Keratinocyte (primary cell): Measurements from ENCODE around the gene CLDN14. TPM values are rescaled to one million over a fixed set of nuclear protein-coding genes. Genes with fewer than 3 reads are reported as not detected.

Experiments used
- DNase-seq: peaks from one replicate; pipeline ENCODE4 v3.0.0-alpha.2; 2011; ENCODE audit warnings: low read depth, missing footprints, low spot score
- FAIRE-seq: peaks from 2 replicates; lab custom pipeline; 2011; peaks lifted over from hg19 to GRCh38; lab: Jason Lieb, UNC
- H2AFZ ChIP-seq: 2 replicates; pipeline ENCODE4 v1.6.0; 2012; ENCODE audit warnings: low read length, control low read depth, inconsistent platforms; ENCODE audit not compliant: control insufficient read depth
- H3K27ac ChIP-seq: 2 replicates; pipeline ENCODE4 v1.5.1; 2011; ENCODE audit warnings: low read length; ENCODE audit not compliant: control insufficient read depth, insufficient read depth
- H3K27me3 ChIP-seq: 3 replicates; pipeline ENCODE4 v1.6.0; 2011; ENCODE audit warnings: low read length; ENCODE audit not compliant: control insufficient read depth, insufficient read depth; ENCODE audit errors: extremely low read depth
- H3K36me3 ChIP-seq, 2 experiments: 2 replicates in 1 of 2; 3 replicates in 1 of 2; pipeline ENCODE4 v1.5.1; 2011; ENCODE audit warnings: low read length in 2 of 2, mild to moderate bottlenecking in 1 of 2; ENCODE audit not compliant: control insufficient read depth in 2 of 2, insufficient read depth in 2 of 2; ENCODE audit errors: extremely low read depth in 1 of 2
- H3K4me1 ChIP-seq: 3 replicates; pipeline ENCODE4 v1.5.1; 2011; ENCODE audit warnings: low read length; ENCODE audit not compliant: control insufficient read depth, insufficient read depth; ENCODE audit errors: extremely low read depth
- H3K4me2 ChIP-seq: 3 replicates; pipeline ENCODE4 v1.6.0; 2011; ENCODE audit warnings: low read depth, low read length; ENCODE audit not compliant: control insufficient read depth, insufficient read depth; ENCODE audit errors: extremely low read depth
- H3K4me3 ChIP-seq, 3 experiments: fragments of 200-600 bp in 1 of 3; sonication (generic) in 1 of 3; 2 replicates in 2 of 3; 3 replicates in 1 of 3; pipeline ENCODE4 v1.5.1; 2011 to 2016; ENCODE audit warnings: low read length in 3 of 3, mild to moderate bottlenecking in 3 of 3, control low read depth in 2 of 3, inconsistent platforms in 1 of 3, low read depth in 1 of 3, mixed read lengths in 1 of 3, mixed run types in 1 of 3, moderate library complexity in 1 of 3; ENCODE audit not compliant: control insufficient read depth in 2 of 3, insufficient read depth in 2 of 3; ENCODE audit errors: extremely low read depth in 1 of 3
- H3K79me2 ChIP-seq: 2 replicates; pipeline ENCODE4 v1.6.0; 2012; ENCODE audit warnings: low read length; ENCODE audit not compliant: control insufficient read depth, insufficient read depth
- H3K9ac ChIP-seq: 3 replicates; pipeline ENCODE4 v1.6.0; 2011; ENCODE audit warnings: low read length; ENCODE audit not compliant: control insufficient read depth, insufficient read depth; ENCODE audit errors: extremely low read depth
- H3K9me1 ChIP-seq: 3 replicates; pipeline ENCODE4 v1.6.0; 2011; ENCODE audit warnings: low read length; ENCODE audit not compliant: control insufficient read depth, insufficient read depth; ENCODE audit errors: extremely low read depth
- H3K9me3 ChIP-seq: 2 replicates; pipeline ENCODE4 v1.5.1; 2012; ENCODE audit warnings: low read depth, low read length; ENCODE audit not compliant: control insufficient read depth
- H4K20me1 ChIP-seq: 3 replicates; pipeline ENCODE4 v1.6.0; 2011; ENCODE audit warnings: low read length; ENCODE audit not compliant: control insufficient read depth, insufficient read depth; ENCODE audit errors: extremely low read depth
- EZH2 ChIP-seq: IDR thresholded peaks from one replicate; pipeline ENCODE4 v1.6.1; 2012; ENCODE audit warnings: inconsistent platforms, mild to moderate bottlenecking, low read length, moderate library complexity
- dilution Hi-C: fragments of 300-500 bp; cut with MboI; formaldehyde crosslinking; loops from one replicate; pipeline ENCODE4 v1.7.0; 2020; ENCODE audit warnings: low sequenced_read_pairs; ENCODE audit not compliant: extremely low pct_ligation_motif_present
- polyA plus RNA-seq, 5 experiments: library from polyadenylated mRNA; depleted of rRNA in 3 of 5; stranded (reverse) in 3 of 5; stranded (forward) in 1 of 5; unstranded in 1 of 5; fragments of >200 nt; gene quantifications; 1 replicate in 1 of 5; 2 replicates in 3 of 5; 3 replicates in 1 of 5; pipeline versions ENCODE4 v1.2.1 to v1.2.3, GENCODE V29; 2011 to 2012; ENCODE audit warnings: missing spikeins in 2 of 5, low read depth in 1 of 5, low replicate concordance in 1 of 5
- TF ChIP-seq, protein P1 (sequence below), 3 experiments: IDR thresholded peaks in 1 of 3; conservative IDR thresholded peaks in 1 of 3; optimal IDR thresholded peaks in 1 of 3; 2 replicates in 2 of 3; 3 replicates in 1 of 3; pipeline versions ENCODE3 to v1.5.1; 2011; ENCODE audit warnings: low read length in 3 of 3, mild to moderate bottlenecking in 3 of 3, moderate library complexity in 2 of 3, control low read depth in 1 of 3, inconsistent platforms in 1 of 3; ENCODE audit not compliant: insufficient read depth in 2 of 3; ENCODE audit errors: extremely low read depth in 1 of 3

CLDN14 gene
- polyA plus RNA-seq, 1 donor (not counting 4 experiments of a cell fraction or from before 2014, with no cell fraction given): not detected

DNA sequence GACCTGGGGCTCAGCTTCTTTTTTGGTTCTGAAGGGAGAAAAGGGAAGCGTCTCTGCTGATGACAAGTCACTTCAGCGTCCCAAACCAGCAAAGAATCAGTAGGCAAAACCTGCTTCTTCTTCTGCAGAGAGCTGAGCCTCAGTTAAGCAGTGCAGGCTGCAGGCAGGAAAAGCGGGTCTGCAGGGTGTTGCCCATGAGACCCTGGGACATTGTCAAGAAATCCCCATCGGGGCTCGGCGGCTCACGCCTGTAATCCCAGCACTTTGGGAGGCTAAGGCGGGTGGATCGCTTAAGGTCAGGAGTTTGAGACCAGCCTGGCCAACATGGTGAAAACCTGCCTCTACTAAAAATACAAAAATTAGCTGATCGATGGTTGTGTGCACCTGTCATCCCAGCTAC lies 16.7 kb downstream of the CLDN14 start:
- TF ChIP-seq, protein P1, sequence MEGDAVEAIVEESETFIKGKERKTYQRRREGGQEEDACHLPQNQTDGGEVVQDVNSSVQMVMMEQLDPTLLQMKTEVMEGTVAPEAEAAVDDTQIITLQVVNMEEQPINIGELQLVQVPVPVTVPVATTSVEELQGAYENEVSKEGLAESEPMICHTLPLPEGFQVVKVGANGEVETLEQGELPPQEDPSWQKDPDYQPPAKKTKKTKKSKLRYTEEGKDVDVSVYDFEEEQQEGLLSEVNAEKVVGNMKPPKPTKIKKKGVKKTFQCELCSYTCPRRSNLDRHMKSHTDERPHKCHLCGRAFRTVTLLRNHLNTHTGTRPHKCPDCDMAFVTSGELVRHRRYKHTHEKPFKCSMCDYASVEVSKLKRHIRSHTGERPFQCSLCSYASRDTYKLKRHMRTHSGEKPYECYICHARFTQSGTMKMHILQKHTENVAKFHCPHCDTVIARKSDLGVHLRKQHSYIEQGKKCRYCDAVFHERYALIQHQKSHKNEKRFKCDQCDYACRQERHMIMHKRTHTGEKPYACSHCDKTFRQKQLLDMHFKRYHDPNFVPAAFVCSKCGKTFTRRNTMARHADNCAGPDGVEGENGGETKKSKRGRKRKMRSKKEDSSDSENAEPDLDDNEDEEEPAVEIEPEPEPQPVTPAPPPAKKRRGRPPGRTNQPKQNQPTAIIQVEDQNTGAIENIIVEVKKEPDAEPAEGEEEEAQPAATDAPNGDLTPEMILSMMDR (optimal IDR thresholded peaks at IDR 0.05 in 1 of 3, IDR thresholded peaks at IDR 0.05 in 1 of 3, conservative IDR thresholded peaks at IDR 0.05 in 1 of 3; ENCODE audit: extremely low read depth in 1 of 3, insufficient read depth in 2 of 3, low read length in 3 of 3): no peak
- no peak for TF ChIP-seq EZH2
- H2AFZ ChIP-seq: no peak overlapping the region

DNA sequence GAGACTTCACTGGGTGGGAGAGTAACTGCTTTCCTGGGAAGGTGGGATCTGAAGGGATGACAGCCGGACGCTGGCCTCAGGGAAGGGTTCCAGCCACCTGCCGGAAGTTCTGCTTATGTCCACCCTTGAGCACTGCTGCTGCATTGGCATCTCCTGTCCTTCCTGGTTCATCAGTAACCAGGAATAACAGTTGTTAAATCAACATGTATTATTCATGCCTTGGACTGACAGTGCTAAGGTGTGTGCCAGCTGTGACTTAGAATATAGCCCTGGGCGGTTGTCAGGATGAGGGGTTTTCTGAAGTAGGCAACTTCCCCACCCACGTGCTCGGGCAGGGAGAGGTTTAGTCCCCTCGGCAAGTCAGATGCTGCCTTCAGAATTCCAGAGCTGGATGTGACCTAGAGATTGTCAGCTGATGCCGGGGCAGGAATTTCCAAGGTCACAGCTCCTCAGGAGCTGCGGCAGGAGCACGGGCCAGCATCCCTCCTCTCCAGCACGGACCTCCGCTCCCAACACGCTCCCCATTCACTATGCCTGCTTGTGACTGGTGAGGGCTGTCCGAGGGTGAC lies 17.9 kb downstream of the CLDN14 start:
- H3K4me2 ChIP-seq: peak overlapping the region; percentile 52
- no peak for TF ChIP-seq EZH2
- TF ChIP-seq, protein P1 (optimal IDR thresholded peaks at IDR 0.05 in 1 of 3, IDR thresholded peaks at IDR 0.05 in 1 of 3, conservative IDR thresholded peaks at IDR 0.05 in 1 of 3; ENCODE audit: extremely low read depth in 1 of 3, insufficient read depth in 2 of 3, low read length in 3 of 3): no peak
- no peaks in the 10 kb centered on the region for H3K79me2 ChIP-seq
- peaks cover 16% of the 10 kb centered on the region for H3K4me1 ChIP-seq
- FAIRE-seq (peak; percentile 63), DNase-seq (no peak)
- H3K9me1 ChIP-seq: no peaks in the 10 kb centered on the region
- no peaks in the 10 kb centered on the region for H3K9me3 ChIP-seq
- H4K20me1 ChIP-seq: no peaks in the 10 kb centered on the region
- H3K27me3 ChIP-seq: no peaks in the 10 kb centered on the region
- no peak overlapping the region for H2AFZ ChIP-seq
- H3K9ac ChIP-seq: no peak overlapping the region
- no peaks in the 10 kb centered on the region for H3K36me3 ChIP-seq
- H3K4me3 ChIP-seq: no peak overlapping the region
- dilution Hi-C loops: no loop called here
- H3K27ac ChIP-seq: no peak overlapping the region

More for the DNA sequence above, 16.7 kb downstream of the CLDN14 start:
- H3K9ac ChIP-seq: no peak overlapping the region
- no peak overlapping the region for H3K4me3 ChIP-seq
- no peak overlapping the region for H3K27ac ChIP-seq
- H3K9me1 ChIP-seq: no peaks in the 10 kb centered on the region
- H3K4me1 ChIP-seq: peaks cover 16% of the 10 kb centered on the region
- no peaks in the 10 kb centered on the region for H3K9me3 ChIP-seq
- H3K79me2 ChIP-seq: no peaks in the 10 kb centered on the region
- H3K36me3 ChIP-seq: no peaks in the 10 kb centered on the region
- no peaks in the 10 kb centered on the region for H4K20me1 ChIP-seq
- H3K27me3 ChIP-seq: no peaks in the 10 kb centered on the region
- no peak overlapping the region for H3K4me2 ChIP-seq
- dilution Hi-C loops: no loop called here
- no peak for DNase-seq
- FAIRE-seq: no peak
